Activated T-helper 1 cell treated with anti-CD3 and anti-CD28 coated beads, Interleukin-12 subunit alpha, Interleukin-12 subunit beta, Interleukin-2, Interleukin-4 antibody, amounts not matched to agents 30 ng/mL and 10 ng/mL and 1 ng/mL, durations not matched to agents 14 hours and 24 hours and 36 hours (primary cell): ENCODE results near the gene THSD1. TPM values are rescaled to one million over a fixed set of nuclear protein-coding genes. Genes with fewer than 3 reads are reported as not detected.

Experiments used
- DNase-seq: peaks from one replicate; pipeline ENCODE4 v3.0.0; 2021; ENCODE audit warnings: low spot score
- H3K27ac Mint-ChIP-seq: one replicate; pipeline ENCODE4 v1.8.0; 2021; ENCODE audit warnings: mild to moderate bottlenecking, mixed read lengths
- H3K27me3 Mint-ChIP-seq: one replicate; pipeline ENCODE4 v1.8.0; 2022; ENCODE audit warnings: mild to moderate bottlenecking, moderate library complexity, mixed read lengths; ENCODE audit not compliant: insufficient read depth
- H3K36me3 Mint-ChIP-seq: one replicate; pipeline ENCODE4 v1.8.0; 2021; ENCODE audit warnings: low read depth, mixed read lengths
- H3K4me1 Mint-ChIP-seq: one replicate; pipeline ENCODE4 v1.8.0; 2021; ENCODE audit warnings: low read depth, mixed read lengths
- H3K4me3 Mint-ChIP-seq: one replicate; pipeline ENCODE4 v1.8.0; 2021; ENCODE audit warnings: mild to moderate bottlenecking, moderate library complexity, mixed read lengths
- H3K9me3 Mint-ChIP-seq: one replicate; pipeline ENCODE4 v1.8.0; 2021; ENCODE audit warnings: mixed read lengths
- intact Hi-C: fragments of 100-400 bp; cut with micrococcal nuclease; formaldehyde crosslinking; loops from one replicate; pipeline ENCODE4 v1.15.1; 2024
- total RNA-seq: library from RNA; stranded (reverse); gene quantifications from 2 replicates; pipeline ENCODE4 v1.2.3, GENCODE V29; 2022

The THSD1 gene
- total RNA-seq = 0.07 and 0.21 TPM in 2 replicates

DNA sequence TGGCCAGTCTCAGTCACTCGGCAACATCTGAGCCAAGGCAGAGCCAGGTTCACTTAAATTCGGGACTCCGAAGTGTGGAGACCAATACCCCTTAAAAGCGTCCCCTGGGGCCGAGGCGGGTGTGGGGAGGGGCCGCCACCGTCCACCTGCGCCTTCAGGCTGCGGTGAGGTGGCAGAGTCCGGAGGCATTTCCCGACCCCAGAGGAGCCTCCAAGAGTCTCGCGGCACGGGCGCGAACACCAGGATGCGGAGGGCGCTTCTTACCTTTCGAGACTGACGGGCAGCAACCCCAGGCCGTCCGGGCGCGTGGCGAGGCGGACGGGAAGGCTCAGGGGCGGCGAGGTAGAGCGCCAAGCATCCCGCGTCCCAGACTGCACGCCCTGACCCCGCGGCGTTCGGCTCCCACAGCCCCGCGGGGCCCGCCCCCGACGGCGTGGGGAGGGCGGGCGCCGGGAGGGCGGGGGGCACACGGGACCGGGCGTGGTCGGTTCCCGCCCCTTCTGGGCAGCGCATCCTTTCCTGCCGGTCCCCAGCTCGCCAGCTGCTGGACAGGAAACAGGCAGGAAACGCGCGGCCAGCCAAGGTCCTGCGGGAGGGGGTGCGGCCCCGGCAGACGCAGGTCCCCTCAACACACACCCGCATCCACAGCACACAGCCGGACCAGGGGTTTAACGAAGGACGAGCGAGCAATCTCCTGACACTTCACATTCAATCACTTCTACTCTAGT lies at the start of gene THSD1:
Gene THSD1 (minus strand): TSS at position 406 of the 728 bp plus-strand sequence. CDS start 3,572 bp downstream, outside the sequence.
- Mint-ChIP-seq H3K9me3 (no peaks in the 10 kb centered on the region), H3K4me3 (peak within 1 kb of the TSS; percentile 62), H3K36me3 (peaks cover 1% of the 10 kb centered on the region), H3K4me1 (peaks cover 16% of the 10 kb centered on the region), H3K27ac (no peak within 1 kb of the TSS), H3K27me3 (peaks cover 35% of the 10 kb centered on the region)
- intact Hi-C loops = loop anchor here (5.0 kb wide), 1 partner anchor 46 kb away; the partner anchor contains the start of gene VPS36
- no peak for DNase-seq

GRCh38 chr13:52455677-52456041 lies 49.7 kb upstream of the THSD1 start:
- Mint-ChIP-seq H3K4me1 (peaks cover 74% of the 10 kb centered on the region), H3K27ac (peak overlapping the region; percentile 88), H3K4me3 (peak overlapping the region; percentile 89), H3K27me3 (peaks cover 2% of the 10 kb centered on the region), H3K9me3 (no peaks in the 10 kb centered on the region), H3K36me3 (peaks cover 11% of the 10 kb centered on the region)
- peak; percentile 76 for DNase-seq
- intact Hi-C loops = loop anchor here (1.0 to 5.0 kb wide), 8 partner anchors 107 to 1003 kb away; partner anchors contain the start of genes ALG11, DHRS12, INTS6 and NEK3

DNA sequence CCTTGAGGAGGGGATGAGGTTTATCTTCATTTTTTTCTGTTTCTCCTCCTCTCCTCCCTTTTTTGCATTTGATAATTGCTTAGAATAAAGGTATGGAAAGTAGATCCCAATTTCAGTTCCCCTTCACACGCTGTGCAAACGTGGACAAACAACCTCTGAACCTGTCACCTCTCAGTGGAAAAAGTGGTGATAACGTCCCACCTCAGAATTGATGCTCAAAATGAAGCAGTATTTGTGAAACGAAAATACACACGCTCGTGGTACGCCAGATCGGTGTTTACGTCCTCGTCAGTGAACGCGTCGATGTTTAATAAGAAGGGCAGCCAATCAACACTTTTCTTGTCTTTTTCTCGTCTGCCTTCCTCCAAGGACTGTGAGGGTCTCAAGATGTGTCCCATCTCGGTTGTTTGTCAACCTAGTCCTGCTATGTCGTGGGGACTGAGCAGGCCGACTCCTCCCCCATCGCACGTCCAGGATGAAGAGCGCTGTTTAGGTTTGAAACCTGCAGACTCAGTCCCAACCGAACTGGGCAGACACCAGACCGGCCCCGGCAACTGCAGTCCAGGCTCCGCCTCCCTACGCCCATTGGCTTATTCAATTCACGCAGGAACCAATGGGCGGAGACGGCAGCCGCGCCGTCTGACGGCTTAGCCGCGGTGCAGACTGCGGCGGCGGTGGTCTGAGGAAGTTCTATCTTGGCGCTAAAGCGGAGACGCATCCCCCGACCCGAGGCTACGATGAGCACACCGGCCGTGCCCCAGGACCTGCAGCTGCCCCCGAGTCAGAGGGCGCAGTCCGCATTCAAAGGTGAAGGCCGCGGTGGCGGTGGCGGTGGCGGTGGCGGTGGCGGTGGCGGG lies 49.1 kb upstream of the THSD1 start, which contains the start of gene CKAP2:
Gene CKAP2 (plus strand): TSS at position 659 of the 857 bp plus-strand sequence. CDS start 79 bp downstream, at position 738.
- Mint-ChIP-seq H3K27me3 (peaks cover 2% of the 10 kb centered on the region), H3K27ac (peak within 1 kb of the TSS; percentile 90), H3K4me3 (peak within 1 kb of the TSS; percentile 89), H3K36me3 (peaks cover 10% of the 10 kb centered on the region), H3K4me1 (peaks cover 71% of the 10 kb centered on the region), H3K9me3 (no peaks in the 10 kb centered on the region)
- intact Hi-C loops = loop anchor here (1.0 to 5.0 kb wide), 11 partner anchors 48 to 1002 kb away; partner anchors contain the start of genes ALG11, DHRS12, INTS6 and NEK3
- peak; percentile 92 for DNase-seq

- peak overlapping the region; percentile 90 for H3K27ac Mint-ChIP-seq
- H3K36me3 Mint-ChIP-seq = peaks cover 13% of the 10 kb centered on the region
- intact Hi-C loops = loop anchor here (2.0 to 5.0 kb wide), 5 partner anchors 47 to 1002 kb away; partner anchors contain the start of genes INTS6, NEK5, THSD1 and WDFY2
- H3K4me1 Mint-ChIP-seq = peaks cover 70% of the 10 kb centered on the region
- no peaks in the 10 kb centered on the region for H3K9me3 Mint-ChIP-seq
- H3K27me3 Mint-ChIP-seq = peaks cover 2% of the 10 kb centered on the region
- peak; percentile 16 for DNase-seq
- peak overlapping the region; percentile 84 for H3K4me3 Mint-ChIP-seq
These were observed 48.5 kb upstream of the THSD1 start for GRCh38 chr13:52454459-52454819.

GRCh38 chr13:52452470-52452869 lies 46.5 kb upstream of the THSD1 start:
- intact Hi-C loops = loop anchor here (5.0 kb wide), 3 partner anchors 45 to 870 kb away; partner anchors contain the start of genes NEK5, THSD1 and WDFY2
- Mint-ChIP-seq H3K27ac (no peak overlapping the region), H3K9me3 (no peaks in the 10 kb centered on the region), H3K36me3 (peaks cover 11% of the 10 kb centered on the region), H3K4me1 (peaks cover 70% of the 10 kb centered on the region), H3K4me3 (no peak overlapping the region), H3K27me3 (peaks cover 2% of the 10 kb centered on the region)
- no peak for DNase-seq

DNA sequence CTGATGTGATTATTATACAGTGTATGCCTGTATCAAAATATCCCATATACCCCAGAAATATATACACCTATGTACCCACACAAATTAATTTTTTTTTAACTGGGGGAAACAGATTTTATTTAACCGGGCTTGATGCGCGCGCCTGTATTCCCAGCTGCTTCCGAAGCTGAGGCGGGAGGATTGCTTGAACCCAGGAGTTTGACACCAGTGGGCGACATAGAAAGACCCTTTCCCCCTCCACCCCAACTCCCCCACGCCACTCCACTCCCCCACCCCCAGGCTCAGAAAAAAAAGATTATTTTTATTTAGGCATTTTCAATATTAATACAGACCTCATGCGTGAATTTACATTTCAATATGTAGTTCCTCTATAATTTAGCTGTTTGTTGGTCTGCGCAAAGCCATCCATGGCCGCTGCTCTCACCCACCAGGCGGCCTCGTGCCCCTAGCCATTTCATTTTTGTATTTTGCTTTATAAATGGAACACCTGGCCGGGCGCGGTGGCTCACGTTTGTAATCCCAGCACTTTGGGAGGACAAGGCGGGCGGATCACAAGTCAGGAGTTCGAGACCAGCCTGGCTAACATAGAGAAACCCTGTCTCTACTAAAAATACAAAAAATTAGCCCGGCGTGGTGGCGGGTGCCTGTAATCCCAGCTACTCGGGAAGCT lies 45.3 kb upstream of the THSD1 start:
- no peak for DNase-seq
- no peaks in the 10 kb centered on the region for H3K9me3 Mint-ChIP-seq
- peak overlapping the region; percentile 83 for H3K4me3 Mint-ChIP-seq
- intact Hi-C loops = loop anchor here (2.0 to 5.0 kb wide), 4 partner anchors 44 to 869 kb away; partner anchors contain the start of genes NEK5, THSD1 and WDFY2
- peaks cover 9% of the 10 kb centered on the region for H3K36me3 Mint-ChIP-seq
- peaks cover 2% of the 10 kb centered on the region for H3K27me3 Mint-ChIP-seq
- peaks cover 62% of the 10 kb centered on the region for H3K4me1 Mint-ChIP-seq
- peak overlapping the region; percentile 61 for H3K27ac Mint-ChIP-seq

- H3K4me1 Mint-ChIP-seq = peaks cover 58% of the 10 kb centered on the region
- no peak for DNase-seq
- intact Hi-C loops = loop anchor here (1.0 to 5.0 kb wide), 8 partner anchors 43 to 868 kb away; partner anchors contain the start of genes NEK5, SUGT1, THSD1 and WDFY2
- no peaks in the 10 kb centered on the region for H3K9me3 Mint-ChIP-seq
- peak overlapping the region; percentile 83 for H3K4me3 Mint-ChIP-seq
- H3K36me3 Mint-ChIP-seq = peaks cover 6% of the 10 kb centered on the region
- peaks cover 2% of the 10 kb centered on the region for H3K27me3 Mint-ChIP-seq
- peak overlapping the region; percentile 61 for H3K27ac Mint-ChIP-seq
These were observed 44.8 kb upstream of the THSD1 start for GRCh38 chr13:52450793-52451116.

- Mint-ChIP-seq H3K9me3 (no peaks in the 10 kb centered on the region), H3K4me1 (peaks cover 57% of the 10 kb centered on the region), H3K27me3 (peaks cover 2% of the 10 kb centered on the region), H3K27ac (peak within 1 kb of the TSS; percentile 93), H3K36me3 (peaks cover 6% of the 10 kb centered on the region), H3K4me3 (peak within 1 kb of the TSS; percentile 96)
- intact Hi-C loops = loop anchor here (1.0 to 5.0 kb wide), 8 partner anchors 43 to 868 kb away; partner anchors contain the start of genes NEK5, SUGT1, THSD1 and WDFY2
- peak; percentile 93 for DNase-seq
These were observed 44.2 kb upstream of the THSD1 start, which contains the start of gene VPS36 for GRCh38 chr13:52450012-52450792. Gene VPS36 (minus strand): TSS chr13:52450634. CDS start chr13:52450594, 40 bp downstream.

GRCh38 chr13:52449331-52450011 lies 43.5 kb upstream of the THSD1 start:
- peak overlapping the region; percentile 96 for H3K4me3 Mint-ChIP-seq
- peaks cover 49% of the 10 kb centered on the region for H3K4me1 Mint-ChIP-seq
- intact Hi-C loops = loop anchor here (1.0 to 5.0 kb wide), 8 partner anchors 42 to 867 kb away; partner anchors contain the start of genes NEK5, SUGT1, THSD1 and WDFY2

DNA sequence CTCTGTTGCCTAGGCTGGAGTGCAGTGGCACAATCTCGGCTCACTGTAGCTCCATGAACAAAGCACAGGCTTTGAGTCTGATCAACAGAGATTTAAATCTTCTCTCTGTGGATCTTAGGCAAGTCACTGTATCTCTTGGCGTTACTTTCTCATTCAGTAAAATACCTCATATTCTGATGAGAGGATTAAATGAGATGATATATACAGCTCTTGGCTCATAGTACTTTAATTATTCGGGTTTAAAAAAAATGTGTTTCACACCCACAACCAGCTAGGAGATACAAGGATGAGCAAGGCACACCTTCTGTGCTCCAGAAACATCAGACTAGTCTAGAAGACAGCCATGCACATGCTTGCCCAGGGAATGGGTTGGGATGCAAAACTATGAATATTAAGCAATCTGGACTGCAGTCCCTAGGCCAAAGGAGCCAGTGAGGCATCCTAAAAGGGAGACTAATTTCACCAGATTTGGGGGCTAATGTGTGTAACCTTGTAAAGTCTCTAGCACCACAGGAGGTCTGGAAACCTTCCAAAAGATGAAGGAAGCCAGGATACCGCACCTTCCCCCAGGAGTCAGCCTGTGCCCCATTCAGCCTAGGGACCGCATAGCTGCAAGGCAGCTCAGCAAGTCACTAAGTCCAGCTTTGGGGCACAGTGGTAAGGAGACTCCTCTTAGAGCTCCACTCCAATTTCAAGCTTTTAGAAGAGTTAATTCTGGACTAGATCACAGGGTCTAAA lies 42.0 kb upstream of the THSD1 start:
- no peak for DNase-seq
- H3K4me3 Mint-ChIP-seq = peak overlapping the region; percentile 90
- H3K36me3 Mint-ChIP-seq = peaks cover 6% of the 10 kb centered on the region
- peaks cover 42% of the 10 kb centered on the region for H3K4me1 Mint-ChIP-seq
- no peak overlapping the region for H3K27ac Mint-ChIP-seq
- H3K27me3 Mint-ChIP-seq = no peaks in the 10 kb centered on the region
- intact Hi-C loops = no loop called here
- H3K9me3 Mint-ChIP-seq = no peaks in the 10 kb centered on the region

More at GRCh38 chr13:52449331-52450011, 43.5 kb upstream of the THSD1 start:
- no peak for DNase-seq
- peaks cover 2% of the 10 kb centered on the region for H3K27me3 Mint-ChIP-seq
- peak overlapping the region; percentile 93 for H3K27ac Mint-ChIP-seq
- H3K9me3 Mint-ChIP-seq = no peaks in the 10 kb centered on the region
- H3K36me3 Mint-ChIP-seq = peaks cover 6% of the 10 kb centered on the region
